Breast epithelium (tissue), 3 donors: Measurements from ENCODE around the gene LMTK3.

Experiments
- CTCF ChIP-seq, 3 donors: fragments of 450-650 bp; IDR thresholded peaks; one replicate each; pipeline ENCODE4 v1.5.1; 2016 to 2017; ENCODE audit warnings: antibody characterized with exemption in 3 of 3, mild to moderate bottlenecking in 3 of 3, moderate library complexity in 3 of 3
- POLR2A ChIP-seq: fragments of 450-650 bp; IDR thresholded peaks from one replicate; pipeline ENCODE4 v1.6.1; 2016; ENCODE audit warnings: antibody characterized with exemption, mild to moderate bottlenecking, moderate library complexity

- TF ChIP-seq CTCF (IDR thresholded peaks at IDR 0.05) (no peak), POLR2A (no peak)
Measured at GRCh38 chr19:48461651-48461981, 50.0 kb downstream of the LMTK3 start.
